Measurements from ENCODE around the gene CA4.

Gene CA4

DNA sequence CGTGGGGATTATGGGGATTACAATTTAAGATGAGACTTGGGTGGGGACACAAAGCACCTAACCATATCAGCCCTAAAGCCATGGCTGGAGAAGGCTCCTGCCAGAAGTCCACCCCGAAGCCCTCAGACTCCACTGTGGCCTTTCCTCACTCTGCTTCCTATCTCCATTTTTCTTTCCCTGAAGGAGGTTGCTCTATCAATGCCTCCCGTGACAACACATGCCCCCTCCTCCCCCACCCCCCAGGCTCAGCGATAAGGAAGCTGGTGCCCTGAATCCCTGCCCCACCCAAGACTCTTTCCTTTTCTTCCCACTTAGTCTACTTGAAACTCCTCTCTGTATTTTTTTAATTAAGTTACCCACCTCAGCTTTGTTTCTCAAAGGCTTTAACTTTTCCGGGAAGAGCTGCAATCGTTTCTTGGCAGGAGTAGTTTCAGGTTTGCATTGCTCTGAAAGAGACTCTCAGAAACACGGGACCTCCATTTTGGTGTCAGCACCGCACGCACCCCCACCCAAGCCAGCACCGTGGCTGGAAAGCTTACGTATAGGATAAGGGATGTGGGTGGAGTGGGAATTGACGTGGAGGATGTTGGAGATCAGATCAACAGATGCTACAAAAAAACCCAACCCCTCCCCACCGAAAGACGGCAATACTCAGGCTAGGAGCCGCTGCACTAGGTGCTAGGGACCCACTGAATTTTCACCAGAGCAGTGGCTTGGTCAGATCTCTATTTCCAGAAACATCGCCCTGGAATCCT, 15.2 kb upstream of the CA4 start:
- no peak for DNase-seq

DNA sequence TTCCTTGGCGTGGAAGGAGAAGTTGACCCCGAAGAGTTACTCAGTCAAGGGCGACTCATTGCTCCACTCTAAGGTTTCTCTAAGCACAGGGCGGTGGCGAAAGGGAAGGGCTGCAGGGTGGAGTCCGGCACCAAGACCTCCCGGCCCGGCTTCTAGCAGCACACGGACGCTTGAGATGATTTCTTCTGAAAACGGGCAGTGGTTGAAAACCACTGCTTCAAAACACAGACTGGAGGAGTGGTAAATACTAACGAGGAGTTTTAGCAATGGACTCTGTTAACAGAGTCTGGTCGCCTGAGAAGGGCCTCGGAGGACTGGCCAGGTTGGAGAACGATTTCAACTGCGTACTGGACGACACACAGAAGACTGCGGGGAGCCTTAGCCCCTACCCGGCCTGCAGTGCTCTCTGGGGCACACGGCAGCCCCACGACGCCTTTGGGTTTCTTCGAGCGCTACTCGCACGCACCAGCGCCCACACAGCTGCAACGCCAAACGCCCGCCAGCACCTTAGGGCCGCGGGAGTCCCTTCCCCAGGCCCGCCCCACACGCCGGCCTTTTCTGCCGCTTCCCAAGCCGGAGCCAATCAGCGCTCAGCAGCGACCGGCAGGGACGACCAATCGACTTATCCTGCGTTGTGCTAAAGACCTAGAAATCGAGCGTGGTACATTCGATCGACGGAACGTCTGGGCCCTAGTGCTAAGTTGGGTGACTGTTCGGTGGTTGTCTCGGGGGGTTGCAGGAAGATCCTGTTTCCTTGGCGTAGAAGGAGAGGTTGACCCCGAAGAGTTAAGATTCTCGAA, 14.4 kb upstream of the CA4 start:
- DNase-seq = peak; percentile 66

DNA sequence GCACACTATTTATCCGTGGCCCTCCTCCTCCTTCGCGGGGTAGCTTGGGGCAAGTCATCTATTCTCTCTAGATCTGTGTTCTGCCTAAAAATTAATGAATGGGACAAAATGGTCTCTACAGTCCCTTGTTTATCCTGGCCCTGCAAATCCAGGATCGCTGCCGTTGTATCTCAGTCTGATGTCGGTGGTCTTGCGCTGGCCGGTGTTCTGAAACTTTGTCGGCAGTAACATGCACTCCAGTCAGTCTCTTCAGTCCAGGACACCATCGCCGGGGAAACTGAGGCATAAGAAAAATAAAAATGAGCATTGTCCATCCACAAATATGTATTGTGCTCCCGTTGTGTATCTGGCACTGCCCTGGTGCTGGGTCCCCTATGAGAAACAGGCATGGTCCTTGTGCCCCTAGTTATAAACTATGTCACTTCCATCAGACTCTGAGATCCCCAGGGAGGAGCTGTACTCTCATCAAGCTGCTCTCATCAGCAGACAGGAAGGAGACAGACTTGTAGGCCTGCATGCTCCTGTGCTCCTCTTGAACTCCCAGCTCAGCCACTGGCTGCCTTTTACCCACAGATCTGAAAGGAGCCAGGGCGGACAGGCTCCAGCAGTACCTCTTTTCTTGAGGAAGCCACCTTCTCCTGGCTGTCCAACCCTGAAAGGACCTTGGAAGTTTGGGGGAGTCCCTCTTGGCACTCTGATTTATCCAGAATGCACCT, 13.7 kb upstream of the CA4 start:
- no peak for DNase-seq

DNA sequence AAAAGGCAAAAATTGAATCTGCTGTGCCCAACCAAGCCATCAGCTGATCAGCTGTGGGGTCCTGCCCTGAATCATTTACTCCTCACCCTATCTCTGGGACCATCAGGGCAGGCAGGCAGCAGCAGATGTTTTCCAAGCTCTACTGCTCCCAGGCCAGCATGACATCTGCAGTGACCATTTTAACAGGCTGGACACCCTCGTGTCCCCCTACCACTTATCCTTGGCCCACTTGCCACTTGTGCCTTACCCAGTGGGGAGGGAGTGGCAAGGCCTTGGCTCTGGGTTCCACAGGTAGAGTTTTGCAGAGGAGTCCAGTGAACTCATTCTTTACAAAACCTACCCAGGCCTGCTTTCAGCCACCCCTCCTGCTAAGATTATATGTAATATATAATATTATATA, 12.0 kb upstream of the CA4 start:
- DNase-seq = no peak

DNA sequence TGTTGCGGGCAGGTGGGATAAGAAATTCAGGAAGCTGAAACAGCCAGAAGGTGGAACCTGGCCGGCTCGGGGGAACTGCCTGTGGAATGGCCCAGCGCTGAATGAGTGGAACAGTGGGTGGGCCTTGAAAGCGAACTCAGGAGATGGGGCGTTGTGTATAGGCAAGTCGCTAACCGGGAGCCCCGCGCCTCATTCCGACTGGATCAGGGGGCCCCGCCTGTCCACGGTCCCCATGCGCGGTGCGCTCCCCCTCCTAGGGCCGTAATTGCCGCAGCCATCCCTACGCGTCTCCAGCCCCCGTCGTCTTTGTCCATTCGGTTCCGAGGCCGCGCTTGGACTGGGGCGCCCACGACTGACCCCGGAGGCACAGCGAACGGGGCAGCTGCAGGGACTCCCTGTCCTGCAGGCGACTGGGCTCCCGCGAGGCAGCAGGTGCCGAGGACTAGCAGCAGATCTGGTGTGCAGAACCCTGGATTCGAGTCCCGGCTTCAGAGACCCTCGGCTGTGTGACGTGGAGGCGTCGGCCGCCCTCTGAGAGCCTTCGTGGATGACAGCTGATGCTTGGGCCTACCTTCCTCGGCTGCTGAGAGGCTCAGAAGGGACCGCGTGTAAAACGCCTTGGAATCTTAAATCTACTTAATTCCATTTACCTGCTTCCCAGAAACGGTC, 10.9 kb upstream of the CA4 start:
- no peak for DNase-seq

DNA sequence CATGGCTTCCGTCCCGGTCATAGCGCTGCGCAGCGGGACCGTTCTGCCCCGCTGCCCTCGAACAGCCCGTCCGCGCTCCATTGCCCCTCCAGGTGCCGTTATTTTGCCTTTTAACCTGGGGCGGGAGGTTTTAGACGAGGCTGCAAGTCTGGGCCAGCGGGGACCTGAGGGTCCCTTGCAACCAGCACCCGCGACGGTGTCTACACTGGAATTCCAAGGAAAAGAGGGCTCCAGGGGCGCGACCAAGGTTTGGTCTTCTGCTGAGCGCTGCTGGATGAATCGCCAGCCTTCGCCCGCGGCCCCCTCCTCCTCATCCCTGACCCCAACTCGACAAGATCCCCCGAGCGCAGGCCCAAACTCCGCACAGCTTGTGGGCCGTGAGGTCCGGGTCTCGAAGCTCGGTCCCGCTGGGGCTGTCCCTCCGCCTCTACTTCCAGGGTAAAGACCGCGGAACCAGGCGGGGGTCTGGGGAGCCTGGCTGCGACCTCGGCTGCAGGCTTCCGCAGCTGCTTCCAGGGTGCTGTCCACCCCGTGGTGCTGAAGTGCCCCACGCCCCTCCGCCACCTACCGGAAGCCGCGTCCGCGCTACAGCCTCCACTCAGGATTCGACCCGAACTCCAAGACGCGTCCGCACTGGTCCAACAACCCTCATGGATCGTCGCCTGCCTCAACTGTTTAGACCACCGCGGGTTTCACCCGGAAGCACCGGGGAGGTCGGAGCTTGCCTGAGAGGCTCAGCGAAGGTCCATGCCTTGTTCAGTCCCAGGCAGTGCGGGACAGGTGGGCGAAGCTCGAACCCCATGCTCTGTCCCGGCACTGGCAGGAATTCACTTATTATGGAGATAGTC, 10.1 kb upstream of the CA4 start:
- DNase-seq = no peak

DNA sequence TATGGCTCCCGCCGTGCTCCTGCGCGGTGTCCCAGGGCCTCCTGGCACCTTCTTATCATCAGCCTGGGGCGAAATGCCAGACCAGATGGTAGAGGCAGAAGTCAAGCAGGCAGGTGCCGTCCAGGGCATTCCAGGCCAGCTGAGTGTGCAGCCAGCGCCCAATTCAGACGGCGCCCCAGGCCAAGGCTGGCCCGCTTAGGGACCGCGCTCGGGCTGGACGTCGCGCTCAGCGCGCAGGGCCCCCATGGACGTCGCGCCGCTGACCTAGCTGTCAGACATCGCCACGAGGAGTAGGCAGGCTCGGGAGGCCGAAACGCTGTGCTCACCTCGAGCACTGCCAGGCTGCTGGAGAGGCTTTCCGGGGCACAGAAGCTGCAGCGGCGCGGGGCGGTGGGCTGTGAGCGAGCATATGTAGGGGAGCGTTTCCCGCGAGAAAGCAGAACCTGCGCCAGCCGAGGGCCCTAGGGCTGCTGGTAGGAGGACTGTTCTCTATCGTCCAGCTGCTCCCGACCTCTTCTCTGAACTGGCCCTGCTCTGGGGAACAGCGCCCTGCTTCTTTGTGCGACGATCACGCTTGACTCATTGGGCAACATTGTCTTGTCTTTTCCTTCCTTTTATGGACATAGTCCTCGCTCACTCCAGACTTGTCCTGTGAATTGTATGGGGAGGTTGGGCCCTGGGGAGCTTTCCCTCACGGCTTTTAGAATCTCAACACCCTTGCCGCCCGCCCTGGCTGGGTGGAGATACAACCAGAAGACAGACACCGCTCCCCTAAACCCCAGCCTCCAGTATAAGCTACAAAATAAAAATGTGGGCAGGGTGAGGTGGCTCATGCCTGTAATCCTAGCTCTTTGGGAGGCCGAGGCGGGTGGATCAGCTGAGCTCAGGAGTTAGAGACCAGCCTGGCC, 8.4 kb upstream of the CA4 start:
- DNase-seq = no peak

DNA sequence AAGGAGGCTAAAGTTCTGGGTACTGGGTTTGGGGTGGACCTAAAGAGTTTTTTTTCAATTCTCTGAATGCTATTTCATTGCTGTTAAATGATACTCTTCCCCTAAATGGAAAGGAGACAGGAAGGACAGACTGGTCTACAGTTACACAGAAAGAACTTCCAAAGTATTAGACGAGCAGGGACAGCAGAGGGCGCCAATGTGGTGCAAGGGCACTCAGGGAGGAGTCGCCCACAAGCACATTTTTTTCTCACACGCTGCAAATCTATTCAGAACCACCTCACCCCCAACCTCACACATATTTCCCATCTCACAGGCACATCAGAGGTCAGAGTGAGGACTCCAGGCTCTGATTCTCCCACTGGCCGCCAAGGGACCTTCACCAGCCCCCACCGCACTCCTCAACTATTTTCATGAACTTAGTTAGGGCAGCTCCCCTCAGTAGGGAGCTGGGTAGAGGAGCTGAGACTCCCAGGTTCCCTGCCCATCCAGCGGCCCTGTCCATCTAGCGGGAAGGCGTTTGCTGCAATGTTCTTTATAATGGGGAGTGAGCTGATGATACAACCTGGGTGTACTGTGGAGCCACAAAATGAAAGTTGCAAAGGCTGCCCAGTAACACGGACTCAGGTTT, 6.8 kb upstream of the CA4 start:
- peak; percentile 63 for DNase-seq

DNA sequence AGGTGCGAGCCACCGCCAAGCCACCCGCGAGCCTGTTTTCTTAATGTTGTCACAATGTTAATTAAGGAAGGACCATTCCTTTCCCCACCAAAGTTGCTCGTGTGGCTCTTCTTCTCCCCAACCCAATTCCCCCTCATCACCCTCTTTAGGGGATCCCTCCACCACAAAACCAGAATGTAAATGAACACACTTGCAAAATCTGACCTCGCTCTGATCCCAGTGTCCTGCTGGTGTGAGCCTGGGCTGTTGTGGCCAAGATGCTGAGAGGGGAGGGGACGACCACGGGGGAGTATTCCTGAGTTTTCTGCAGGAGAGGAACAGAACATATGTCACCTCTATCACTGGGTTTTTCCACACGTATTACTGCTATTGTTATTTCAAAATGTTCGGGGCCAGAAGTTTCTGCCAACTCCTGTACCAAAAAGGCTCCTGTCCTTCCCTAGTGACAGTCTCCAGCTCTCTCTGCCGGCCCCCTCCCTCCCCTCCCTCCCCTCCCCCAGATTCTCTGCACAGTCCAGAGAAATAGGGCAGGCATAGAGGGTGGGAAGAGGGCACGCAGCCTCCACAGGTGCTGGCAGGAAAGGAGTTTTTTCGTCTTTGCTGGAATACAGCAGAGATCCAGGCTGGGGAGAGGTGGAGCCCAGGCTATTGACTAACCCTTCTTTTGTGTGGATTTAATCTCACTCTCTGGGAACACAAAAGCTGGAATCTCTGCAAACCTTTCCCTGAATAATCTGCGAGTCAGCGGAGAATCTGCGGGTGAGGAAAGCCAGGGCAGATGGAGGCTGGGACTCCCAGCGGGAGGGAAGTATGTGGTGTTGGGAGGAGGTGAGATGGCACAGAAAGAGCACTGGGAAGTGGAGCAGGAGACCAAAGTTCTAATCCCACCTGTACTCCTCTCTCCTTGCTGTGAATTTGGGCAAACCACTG, 4.5 kb upstream of the CA4 start:
- DNase-seq = no peak

DNA sequence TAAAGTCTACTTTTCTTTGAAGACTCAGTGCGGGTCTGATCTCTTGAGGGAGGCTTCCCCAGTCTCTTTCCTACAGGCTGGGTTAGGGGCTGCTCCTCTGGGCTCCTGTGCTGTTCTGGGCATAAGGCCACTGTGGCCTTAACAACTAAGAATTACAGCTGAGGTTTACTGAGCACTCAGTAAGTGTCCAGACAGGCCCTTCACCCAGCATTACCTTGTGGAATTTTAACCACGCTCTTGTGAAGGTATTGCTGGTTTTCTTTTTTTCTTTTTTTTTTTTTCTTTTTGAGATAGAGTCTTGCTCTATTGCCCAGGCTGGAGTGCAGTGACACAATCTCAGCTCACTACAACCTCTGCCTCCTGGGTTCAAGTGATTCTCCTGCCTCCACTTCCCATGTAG, 3.6 kb upstream of the CA4 start:
- no peak for DNase-seq

DNA sequence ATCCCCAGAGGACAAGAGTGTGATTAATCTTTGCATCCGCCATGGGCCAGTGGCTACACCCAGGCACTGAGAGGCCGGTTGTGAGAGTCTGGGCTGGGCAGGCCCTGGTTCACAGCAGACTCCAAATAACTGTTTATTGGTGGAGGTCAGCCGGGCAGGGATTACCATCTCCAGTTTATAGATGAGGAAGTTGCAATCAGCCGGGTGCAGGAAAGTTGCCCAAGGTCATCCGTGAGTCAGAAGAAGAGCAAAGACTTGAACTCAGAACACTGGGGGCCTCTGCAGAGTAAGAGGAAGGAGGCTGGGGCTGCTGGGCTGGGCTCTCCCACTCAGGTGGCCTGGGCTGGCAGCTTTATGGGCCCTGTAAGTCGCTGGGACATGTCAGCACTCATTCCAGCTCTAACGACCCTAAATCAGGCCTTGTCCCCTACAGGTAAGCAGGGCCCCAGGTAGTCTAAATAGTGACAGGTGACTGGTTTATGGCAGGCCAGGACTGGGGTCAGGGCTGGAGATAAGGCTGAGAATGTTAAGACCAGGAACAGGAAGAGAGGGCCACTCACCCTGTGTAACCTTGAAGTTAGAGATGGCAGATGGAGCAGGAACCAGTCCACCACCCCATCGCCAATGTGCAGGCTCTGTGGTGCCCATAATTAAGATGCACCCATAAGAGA, 2.1 kb upstream of the CA4 start:
- DNase-seq = no peak

DNA sequence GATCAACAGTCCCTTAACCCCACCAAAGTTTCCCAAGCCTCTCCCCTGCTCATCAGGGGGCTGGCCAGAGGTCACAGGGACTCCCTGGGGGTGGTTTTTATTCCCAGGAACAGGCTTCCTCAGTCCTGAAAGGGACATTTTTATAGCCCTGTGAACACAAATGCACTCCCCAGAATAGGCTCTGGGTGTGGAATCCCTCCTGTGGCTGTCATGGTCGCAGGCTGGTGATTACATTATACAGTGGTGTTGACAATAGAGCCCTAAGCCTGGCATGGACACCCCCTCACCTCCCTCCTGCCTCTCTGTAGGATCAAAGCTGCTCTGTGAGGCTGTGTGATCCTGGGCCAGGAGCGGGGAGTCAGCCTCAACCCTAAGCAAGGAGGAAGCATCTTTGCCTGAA, 1.4 kb upstream of the CA4 start:
- no peak for DNase-seq

DNA sequence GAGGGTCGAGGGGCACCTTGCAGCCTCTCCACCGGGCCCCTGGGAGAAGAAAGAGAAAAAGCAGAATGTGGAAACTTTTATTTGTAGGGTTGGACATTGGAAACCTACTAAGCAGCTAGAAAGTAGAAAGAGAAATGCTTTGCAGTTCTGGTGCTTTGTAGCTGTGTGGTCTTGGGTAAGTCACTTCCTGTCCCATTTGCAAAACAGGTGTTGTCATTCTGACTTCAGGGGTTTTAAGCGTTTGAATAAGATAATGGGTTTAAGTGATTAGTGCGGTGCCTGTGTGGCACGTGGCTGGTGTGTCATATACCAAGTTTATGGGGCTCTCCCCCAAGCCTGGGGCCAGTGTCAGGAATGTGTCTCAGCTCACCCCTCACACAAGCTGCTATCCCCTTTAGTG, 1.6 kb downstream of the CA4 start:
- no peak for DNase-seq

DNA sequence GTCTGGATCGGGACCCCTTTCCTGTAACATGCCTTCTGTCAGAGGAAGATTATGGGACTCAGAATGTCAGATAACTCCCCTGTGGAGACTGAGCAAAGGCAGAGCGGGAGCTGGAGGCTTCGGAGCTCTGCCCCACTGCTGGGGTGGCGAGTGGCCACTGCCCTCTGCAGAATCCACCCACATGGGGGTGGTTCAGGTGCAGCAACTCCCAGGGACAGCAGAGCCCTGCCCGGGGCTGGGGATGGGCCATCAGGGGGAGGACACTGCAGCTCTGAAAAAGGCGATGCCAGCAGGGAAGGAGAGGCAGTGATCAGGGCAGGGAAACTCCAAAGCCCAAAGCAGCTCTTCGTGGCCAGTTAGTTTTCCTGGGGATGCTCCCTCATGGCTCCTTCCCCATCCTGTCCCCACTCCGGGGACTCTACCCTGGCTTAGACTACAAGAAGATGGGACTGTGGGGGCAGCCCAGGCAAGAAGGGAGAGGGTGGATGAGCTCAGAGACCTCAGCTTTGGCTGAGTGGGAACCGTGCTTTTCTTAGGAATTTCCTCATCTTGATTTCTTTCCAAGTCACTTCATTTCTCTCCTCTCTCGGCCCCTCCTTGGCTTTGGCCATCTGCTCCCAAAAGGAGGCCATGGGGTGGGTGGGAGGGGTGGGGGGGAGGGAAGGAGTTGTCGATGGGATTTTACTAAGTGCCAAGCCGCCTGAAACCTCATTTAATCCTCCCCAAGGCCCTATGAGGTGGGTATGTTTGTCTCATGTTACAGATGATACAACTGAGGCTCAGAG, 4.0 kb downstream of the CA4 start:
- DNase-seq = no peak

DNA sequence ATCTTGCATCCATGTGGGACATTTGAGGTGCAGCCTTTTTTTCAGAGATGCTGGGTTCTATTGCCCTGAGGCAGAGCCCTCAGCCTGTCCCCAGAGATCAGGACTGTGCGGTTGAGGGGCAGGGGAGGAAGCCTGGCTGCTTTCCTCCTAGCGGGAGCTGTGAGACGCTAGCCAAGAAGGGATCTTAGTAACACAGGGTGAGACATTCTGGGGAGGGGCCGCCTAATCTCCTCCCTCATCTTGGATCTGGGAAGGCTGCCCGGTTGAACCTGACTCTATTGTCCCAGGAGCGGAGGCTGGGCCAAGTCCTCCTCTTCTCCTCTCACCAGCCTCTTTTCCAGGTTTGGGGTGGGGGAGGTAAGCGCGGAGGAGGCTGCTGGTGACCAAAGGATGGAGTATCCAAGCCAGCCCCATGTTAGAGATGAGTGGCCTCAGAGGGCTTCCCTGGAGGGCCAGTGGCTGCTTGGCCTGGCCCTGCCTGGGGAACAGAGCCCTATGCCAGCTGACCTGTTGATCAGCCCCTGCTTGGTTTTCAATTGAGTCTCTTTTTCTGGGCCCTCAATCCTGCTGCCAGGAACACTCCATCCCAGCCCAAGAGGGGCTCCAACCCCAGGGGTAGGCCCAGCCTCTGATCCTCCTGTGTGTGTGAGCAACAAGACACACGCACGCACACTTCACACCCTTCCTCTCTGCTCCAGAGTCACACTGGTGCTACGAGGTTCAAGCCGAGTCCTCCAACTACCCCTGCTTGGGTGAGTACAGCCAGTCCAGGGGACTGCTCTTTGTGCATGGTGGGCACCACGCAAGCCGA, 5.0 kb downstream of the CA4 start:
- peak; percentile 17 for DNase-seq

DNA sequence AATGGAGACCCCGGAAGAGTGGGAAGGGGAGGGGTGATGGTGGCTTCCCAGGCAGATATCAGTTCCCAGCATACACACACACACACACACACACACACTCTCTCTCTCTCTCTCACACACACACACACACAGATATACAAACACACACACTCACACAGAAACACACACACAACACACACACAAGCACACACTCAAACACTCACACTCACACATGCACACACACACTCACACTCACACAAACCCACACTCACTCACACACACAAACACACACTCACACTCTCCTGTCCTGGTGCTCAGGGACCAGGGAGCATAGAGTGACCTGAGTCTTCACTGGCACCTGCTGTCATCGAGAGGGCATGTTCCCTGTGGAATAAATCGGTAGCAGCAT, 5.6 kb downstream of the CA4 start:
- DNase-seq = no peak

DNA sequence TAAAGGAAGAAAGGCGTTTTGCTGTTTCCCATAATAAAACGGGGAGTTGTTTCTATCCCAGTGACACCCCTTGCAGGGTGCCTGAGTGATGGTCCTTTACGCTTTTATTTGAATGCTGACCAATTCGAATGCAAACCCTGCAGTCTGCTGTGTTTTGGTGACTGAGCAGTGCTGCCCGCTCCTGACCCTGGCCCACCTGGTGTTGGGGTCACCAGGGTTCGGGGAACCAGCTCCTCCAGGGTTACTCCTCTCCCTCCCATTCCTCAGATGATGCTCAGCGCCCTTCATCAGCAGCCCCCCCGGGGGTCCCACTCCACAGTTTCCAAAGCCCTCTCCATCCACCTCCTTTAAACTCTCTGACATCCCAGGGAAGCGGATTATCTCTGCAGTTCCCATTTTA, 6.0 kb downstream of the CA4 start:
- no peak for DNase-seq

Data from NCI-H2029 treated with DMSO at 0.1 percent for 48 hours (cell line).